GM18873 (cell line): Measurements from ENCODE around the gene CDCP2.
"Not testable (repeated sequence)": the region's sequence is repeated elsewhere in the genome, so short reads cannot be mapped to it uniquely, and the experiment has no call there.

ENCODE experiments used
- ATAC-seq: cut with Tn5 transposase; IDR thresholded peaks from one replicate; pipeline ENCODE4 v1.9.1; 2021; ENCODE audit warnings: mild to moderate bottlenecking, moderate library complexity, moderate number of reproducible peaks; ENCODE audit not compliant: unreplicated experiment, low FRiP score

CDCP2 gene

GRCh38 chr1:54168206-54168965 lies 15.6 kb upstream of the CDCP2 start:
- ATAC-seq: no peak

GRCh38 chr1:54167422-54168139 lies 14.8 kb upstream of the CDCP2 start:
- ATAC-seq: no peak

DNA sequence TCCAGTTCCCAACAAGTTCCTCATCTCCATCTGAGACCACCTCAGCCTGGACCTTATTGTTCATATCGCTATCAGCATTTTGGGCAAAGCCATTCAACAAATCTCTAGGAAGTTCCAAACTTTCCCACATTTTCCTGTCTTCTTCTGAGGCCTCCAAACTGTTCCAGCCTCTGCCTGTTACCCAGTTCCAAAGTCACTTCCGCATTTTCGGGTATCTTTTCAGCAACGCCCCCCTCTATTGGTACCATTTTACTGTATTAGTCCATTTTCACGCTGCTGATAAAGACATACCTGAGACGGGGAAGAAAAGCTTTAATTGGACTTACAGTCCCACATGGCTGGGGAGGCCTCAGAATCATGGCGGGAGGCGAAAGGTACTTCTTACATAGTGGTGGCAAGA lies 13.6 kb upstream of the CDCP2 start:
- ATAC-seq: not testable (repeated sequence)

- ATAC-seq: no peak
Measured at GRCh38 chr1:54165146-54165545, 12.3 kb upstream of the CDCP2 start.

DNA sequence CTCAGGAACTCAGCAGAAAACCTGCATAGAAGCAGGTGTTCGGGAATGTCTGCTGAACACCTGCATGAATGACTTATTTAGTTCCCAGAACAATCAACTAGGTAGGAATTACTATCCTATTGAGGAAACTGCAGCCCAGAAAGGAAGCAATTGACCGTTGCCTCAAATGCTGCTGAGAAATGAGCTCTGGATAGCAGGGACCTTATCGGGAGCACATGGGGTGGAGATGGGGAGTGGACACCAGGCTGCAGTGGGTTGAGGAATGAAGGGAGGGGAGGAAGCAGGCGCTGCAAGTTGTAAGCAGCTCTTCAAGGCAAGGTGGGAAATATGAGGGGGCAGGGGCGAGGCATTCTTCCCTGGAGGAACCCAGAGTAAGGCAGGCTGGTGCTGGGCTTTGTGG lies 10.8 kb upstream of the CDCP2 start:
- no peak for ATAC-seq

DNA sequence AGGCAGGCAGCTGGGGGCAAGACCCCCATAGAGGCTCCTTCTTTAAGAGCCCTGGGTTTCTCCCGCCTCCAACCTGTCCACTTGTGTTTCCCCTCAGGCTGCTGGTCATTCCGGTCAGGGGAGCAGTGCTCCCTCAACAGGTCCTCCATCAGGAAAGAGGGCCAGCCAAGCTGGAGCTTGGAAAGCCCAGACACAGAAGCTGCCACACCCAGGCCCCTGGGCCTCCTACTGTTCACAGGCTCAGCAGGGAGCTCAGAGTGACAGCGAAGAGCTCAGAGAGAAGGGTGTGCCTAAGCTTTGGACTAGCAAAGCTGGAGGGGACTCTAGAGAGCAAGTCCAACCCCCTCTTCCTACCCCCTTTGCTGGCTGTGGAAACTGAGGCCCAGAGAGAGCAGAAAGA lies 10.3 kb upstream of the CDCP2 start:
- ATAC-seq: no peak

- no peak for ATAC-seq
Measured at GRCh38 chr1:54161495-54162168, 8.8 kb upstream of the CDCP2 start.

DNA sequence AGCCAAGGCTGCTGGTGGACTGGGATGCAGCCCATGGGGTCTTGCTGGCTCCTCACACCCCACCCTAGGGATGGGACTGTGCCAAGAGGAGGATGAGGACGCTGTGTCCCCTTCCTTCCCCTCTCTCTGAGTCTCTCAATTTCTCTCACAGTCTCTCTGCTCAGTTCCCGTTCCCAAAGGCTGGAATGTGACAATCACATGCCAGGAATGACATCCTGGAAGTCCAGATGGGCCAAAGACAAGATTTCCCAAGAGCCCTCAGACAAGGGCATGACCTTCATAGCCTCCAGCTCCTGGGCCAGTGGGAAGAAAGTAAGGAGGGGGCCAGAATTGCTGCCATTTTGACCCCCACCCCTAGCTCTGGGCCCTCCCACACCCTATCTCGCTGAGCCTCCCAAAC lies 7.6 kb upstream of the CDCP2 start:
- ATAC-seq: no peak

DNA sequence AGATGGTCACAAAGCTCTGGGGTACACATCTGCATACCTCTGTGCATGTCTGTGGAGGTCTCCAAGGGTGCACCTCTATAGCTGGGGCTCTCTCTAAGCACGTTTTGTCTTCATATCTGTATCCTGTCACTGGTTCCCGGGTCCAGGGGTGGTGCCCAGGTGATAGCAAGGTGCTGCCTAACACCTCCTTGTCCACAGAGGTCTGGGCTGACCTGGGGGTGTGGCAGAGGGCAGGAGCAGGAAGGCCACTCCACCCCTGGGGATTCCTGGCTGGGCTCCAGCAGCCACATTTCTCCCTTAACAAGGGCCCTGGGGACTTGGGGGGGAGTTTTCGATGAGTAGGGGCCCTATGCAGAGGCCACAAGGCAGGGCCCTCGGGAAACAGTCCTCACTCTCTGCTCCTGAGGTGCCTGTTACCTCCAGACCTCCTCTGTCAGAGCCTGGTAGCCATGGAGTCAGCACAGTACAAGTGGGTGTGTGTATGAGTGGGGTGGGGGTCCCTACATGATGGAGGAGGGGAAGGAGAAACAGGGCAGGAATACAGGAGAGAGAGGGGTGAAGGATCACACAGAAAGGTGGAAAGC lies 7.0 kb upstream of the CDCP2 start:
- ATAC-seq: no peak

DNA sequence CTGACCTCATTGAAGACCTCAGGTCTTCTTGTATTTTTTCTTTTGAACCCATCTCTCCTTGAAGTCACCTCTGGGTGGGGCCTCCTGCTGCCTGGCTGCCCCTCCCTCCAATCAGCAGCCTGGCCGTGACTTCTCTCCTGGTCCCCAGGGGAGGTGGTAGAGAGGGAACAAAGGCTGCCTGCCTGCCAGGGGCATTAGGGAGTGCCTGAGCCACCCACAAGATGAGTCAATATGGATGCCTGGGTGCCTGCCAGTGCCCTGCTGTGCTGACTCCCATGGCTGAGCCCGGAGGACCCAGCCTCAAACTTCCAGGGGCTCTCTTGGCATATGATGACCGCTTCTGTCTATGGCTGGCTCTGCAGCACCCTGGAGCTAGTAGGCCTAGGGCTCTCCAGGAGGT lies 5.3 kb upstream of the CDCP2 start:
- no peak for ATAC-seq

GRCh38 chr1:54157401-54157800 lies 4.6 kb upstream of the CDCP2 start:
- ATAC-seq: no peak

- ATAC-seq: no peak
Measured at GRCh38 chr1:54156986-54157385, 4.2 kb upstream of the CDCP2 start.

DNA sequence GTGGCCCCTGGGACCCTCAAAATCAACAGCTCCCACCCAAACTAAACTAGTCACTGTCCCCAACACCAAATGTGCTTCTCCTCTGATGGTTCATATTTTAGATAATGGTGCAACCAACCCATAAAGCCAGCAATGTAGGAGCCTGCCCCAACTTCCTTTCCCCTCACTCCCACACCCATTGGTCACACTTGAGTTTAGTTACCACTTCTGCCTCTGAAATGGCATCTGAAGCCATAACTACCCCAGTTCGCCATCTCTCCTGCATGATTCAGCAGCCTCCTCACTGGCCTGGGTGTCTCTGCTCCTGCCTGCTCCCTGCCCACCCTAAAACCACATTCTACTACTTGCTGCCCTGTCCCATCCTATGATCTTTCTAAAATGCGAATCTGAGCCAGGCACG lies 3.4 kb upstream of the CDCP2 start:
- no peak for ATAC-seq

DNA sequence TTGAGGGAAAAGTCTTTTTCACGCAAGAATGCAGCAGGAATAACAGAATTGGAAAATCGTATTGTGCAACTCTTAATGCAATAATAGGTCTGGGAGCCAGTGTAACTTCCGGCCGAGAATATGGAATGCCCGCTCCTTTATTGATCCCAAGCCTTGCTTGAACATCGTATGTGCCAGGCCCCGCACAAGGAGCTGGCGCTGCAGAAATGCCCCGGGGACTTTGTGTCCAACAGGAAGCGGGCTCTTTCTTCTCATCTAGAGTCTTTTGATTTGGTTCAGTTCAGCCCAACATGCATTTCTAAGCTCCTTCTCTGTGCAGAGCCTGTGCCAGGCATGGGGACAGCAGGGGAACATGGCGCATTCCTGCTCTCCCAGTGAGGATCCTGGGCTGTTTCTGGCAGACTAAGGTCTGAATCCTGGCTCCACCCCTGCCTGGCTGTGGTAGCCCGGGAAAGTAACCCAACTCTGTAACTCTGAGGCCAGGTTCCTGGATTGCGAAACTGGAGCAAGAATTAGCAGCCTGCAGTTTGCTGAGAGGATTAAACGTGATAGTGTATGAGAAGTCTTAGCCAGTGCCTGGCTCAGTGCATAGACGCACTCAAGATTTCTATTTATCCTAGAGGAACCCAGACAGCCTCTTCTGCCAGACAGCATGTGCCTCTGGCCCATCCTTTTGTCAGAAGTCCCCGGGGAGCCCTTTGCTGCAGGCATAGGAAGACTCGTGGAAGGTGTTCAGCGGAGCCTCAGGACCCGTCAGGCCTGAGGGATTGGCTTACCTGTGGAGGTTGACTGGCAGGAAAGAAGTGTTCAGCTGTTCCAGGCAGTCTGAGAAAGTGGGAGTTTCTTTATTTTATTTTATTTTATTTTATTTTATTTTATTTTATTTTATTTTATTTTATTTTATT lies 987 bp upstream of the CDCP2 start:
- no peak for ATAC-seq

DNA sequence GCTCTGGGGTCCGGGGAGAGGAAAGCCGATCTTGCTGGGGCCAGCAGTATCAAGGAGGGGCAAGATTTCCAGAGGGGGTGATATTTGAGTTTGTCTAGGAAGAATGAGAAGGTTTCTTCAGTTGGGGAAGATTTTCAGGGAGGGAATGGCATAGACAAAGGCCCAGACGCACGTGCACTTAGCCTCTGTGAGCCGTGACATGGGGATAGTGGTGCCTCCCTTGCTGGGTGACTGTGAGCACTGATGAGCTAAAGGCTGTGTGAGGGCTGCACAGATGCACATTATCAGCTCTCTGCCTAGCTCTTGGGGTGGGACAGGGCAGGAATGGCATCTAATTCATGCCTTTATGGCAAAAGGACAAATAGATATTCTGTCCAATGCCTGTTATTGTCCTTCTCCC lies 1.8 kb downstream of the CDCP2 start:
- no peak for ATAC-seq

- no peak for ATAC-seq
Measured at GRCh38 chr1:54149734-54150133, 3.1 kb downstream of the CDCP2 start.

DNA sequence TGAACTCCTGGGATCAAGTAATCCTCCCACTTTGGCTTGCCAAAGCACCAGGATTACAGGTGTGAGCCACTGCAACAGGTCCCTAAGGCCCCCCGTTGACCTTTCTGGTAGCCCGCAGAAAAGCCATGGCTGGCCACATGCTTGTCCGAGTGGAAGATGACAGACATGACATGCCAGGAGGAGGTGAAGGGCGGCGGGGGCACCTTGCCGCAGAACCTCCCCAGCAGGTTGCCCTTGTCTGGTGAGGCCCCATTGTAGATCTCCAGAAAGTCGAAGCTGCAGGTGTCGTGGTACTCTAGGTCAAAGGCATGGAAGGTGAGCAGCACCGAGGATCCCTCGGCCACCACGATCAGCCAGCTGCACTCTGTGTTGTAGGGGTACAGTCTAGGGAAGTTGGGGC lies 8.4 kb downstream of the CDCP2 start:
- ATAC-seq: no peak

DNA sequence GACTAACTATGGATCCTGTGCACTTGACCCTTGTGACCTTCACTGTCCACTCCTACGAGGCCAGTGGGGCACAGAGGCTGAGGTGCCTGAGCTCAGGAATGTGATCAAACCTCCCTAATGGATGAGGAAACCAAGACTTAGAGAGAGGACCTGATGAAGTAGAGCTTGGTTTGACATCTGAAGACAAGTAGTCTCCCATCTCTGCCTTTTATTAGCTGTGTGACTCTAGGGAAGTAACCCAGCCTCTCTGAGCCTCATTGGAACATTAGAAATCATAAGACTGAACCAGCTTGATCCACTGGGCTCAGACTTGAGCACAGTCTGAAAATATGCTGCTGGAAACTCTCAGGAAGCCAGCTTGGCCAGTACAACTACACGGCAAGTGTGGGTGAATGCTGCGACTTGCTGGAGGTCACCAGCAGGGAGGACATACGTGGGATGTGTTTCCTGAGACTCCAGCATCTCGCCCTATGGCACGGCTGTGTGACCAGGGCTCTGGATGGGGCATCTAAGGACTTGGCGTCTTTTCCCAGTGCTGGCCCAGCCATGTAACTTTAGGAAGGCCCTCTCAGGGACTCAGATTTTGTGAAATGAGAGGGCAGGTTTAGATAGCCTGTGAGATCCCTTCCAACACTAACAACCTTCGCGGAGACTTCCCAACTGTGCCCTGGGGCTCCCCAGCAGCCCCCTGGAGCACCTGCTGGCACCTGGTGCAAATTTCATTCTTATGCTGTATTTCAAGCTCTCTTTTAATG lies 10.5 kb downstream of the CDCP2 start:
- ATAC-seq: no peak

DNA sequence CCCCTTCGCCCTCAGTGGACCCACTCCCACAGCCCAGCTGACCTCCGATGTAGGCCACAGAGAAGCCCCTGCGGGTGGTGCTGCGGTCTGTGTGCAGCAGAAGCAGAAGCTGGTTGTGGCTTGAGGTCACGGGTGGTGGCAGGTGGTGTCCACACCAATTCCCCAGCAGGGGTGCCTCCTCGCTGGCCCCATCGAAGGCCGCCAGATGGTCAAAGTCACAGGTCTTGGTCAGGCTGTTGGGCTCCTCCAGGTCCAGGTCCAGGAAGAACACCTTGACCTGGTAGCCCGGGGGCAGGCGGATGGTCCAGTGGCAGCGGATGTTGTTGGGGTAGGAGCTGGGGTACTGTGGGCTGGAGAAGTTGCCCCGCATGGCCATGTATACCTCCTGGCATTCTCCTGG lies 13.1 kb downstream of the CDCP2 start:
- no peak for ATAC-seq

DNA sequence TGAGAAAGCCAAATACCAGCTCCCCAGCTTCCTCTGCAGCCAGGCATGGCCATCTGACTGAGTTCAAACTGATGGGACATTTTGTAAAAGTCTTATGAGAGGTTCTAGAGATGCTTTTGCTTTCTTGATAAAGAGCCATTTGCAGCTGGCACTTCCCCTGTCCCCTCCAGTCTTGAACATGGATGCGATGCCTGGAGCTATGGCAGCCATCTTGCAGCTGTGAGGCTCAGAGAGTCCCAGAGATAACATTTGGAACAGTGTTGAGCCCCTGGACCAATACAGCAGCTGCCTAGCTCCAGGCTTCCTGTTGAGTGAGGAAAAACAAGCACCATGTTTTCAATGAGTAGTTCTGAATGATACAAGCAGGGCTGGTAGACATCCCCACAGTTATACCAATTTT lies 13.8 kb downstream of the CDCP2 start:
- ATAC-seq: no peak
